Stimulated activated CD4-positive, alpha-beta T cell treated with anti-CD3 and anti-CD28 coated beads, Interleukin-2, amount 100 ng/mL, for 4 hours (primary cell): ENCODE data around the gene LUC7L2.
"Not testable (repeated sequence)": the region's sequence is repeated elsewhere in the genome, so short reads cannot be mapped to it uniquely, and the experiment has no call there.

Experiments
- DNase-seq: peaks from one replicate; pipeline ENCODE4 v3.0.0-alpha.2; 2020; ENCODE audit warnings: low read depth

The LUC7L2 gene

GRCh38 chr7:139357729-139358506 lies 1.8 kb upstream of the LUC7L2 start:
- DNase-seq = not testable (repeated sequence)

GRCh38 chr7:139358541-139359365 lies 941 bp upstream of the LUC7L2 start:
- peak; percentile 16 for DNase-seq

GRCh38 chr7:139360210-139360947 lies 685 bp downstream of the LUC7L2 start:
- DNase-seq = peak; percentile 97

- DNase-seq = no peak
Measured at GRCh38 chr7:139360948-139361307, 1.2 kb downstream of the LUC7L2 start.

- DNase-seq = no peak
Measured at GRCh38 chr7:139361523-139361922, 1.8 kb downstream of the LUC7L2 start.

GRCh38 chr7:139362302-139362701 lies 2.6 kb downstream of the LUC7L2 start:
- DNase-seq = no peak

GRCh38 chr7:139362981-139363380 lies 3.3 kb downstream of the LUC7L2 start:
- DNase-seq = no peak

- DNase-seq = no peak
Measured at GRCh38 chr7:139365336-139365735, 5.6 kb downstream of the LUC7L2 start.

- DNase-seq = no peak
Measured at GRCh38 chr7:139366400-139366799, 6.7 kb downstream of the LUC7L2 start.

- DNase-seq = no peak
Measured at GRCh38 chr7:139367438-139368155, 7.9 kb downstream of the LUC7L2 start.

GRCh38 chr7:139370301-139370942 lies 10.7 kb downstream of the LUC7L2 start:
- DNase-seq = no peak

- no peak for DNase-seq
Measured at GRCh38 chr7:139370943-139371313, 11.2 kb downstream of the LUC7L2 start.

GRCh38 chr7:139374246-139374645 lies 14.6 kb downstream of the LUC7L2 start:
- DNase-seq = no peak

GRCh38 chr7:139382439-139382838 lies 22.7 kb downstream of the LUC7L2 start:
- no peak for DNase-seq

GRCh38 chr7:139384611-139385010 lies 24.9 kb downstream of the LUC7L2 start:
- no peak for DNase-seq

GRCh38 chr7:139387594-139387993 lies 27.9 kb downstream of the LUC7L2 start:
- DNase-seq = no peak

GRCh38 chr7:139389091-139389490 lies 29.4 kb downstream of the LUC7L2 start:
- DNase-seq = no peak

GRCh38 chr7:139389774-139390173 lies 30.1 kb downstream of the LUC7L2 start:
- no peak for DNase-seq

GRCh38 chr7:139393621-139394211 lies 34.0 kb downstream of the LUC7L2 start:
- no peak for DNase-seq

GRCh38 chr7:139394540-139394939 lies 34.8 kb downstream of the LUC7L2 start:
- DNase-seq = no peak

- DNase-seq = no peak
Measured at GRCh38 chr7:139396323-139396951, 36.7 kb downstream of the LUC7L2 start.
